GM18520 (cell line): ENCODE measurements around the gene NSDHL.

ENCODE experiments used
- ATAC-seq: cut with Tn5 transposase; IDR thresholded peaks from one replicate; pipeline ENCODE4 v1.9.1; 2021; ENCODE audit not compliant: unreplicated experiment

NSDHL gene

DNA sequence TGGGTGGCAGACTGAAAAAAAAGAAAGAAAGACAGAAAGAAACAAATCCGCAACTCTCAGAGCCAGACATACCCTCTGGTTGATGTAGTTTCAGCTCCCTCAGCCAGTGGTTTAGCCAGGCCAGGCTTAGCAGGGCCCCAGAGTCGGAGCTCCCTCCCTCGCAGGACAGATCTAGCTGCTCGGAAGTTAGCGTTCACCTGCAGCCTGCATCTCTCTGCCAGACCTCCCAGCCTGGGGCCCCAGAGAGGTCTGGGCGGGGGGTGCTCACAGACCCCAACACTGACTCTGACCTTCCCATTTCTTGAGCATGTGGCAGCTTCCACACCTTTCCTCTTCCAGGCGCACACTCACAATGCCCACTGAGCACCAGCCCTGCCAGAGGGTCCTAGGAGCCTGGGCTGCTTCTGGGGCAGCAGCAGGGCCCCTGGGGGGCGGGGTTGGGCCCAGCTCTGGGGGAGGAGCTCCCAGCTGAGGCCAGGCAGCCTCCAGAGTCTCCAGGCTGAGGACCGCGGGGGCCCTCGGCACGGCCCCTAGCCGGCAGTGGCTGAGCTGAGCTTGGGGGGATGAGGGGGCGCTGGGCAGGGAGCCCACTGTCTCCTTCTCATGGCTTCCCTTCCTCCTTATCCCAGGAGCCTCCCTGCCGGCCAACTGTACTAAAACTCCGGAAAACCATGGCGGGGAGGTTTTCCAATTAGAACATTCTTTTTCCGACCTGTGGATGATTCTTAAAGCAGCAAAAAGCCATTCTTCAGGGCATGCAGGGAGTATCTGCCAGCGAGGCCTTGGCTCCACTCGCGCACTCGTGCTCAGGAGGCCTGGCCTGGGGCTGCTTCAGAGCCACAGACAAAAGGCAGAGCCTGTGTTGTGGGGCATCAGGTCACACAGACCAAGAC lies 62.4 kb downstream of the NSDHL start:
- no peak for ATAC-seq

DNA sequence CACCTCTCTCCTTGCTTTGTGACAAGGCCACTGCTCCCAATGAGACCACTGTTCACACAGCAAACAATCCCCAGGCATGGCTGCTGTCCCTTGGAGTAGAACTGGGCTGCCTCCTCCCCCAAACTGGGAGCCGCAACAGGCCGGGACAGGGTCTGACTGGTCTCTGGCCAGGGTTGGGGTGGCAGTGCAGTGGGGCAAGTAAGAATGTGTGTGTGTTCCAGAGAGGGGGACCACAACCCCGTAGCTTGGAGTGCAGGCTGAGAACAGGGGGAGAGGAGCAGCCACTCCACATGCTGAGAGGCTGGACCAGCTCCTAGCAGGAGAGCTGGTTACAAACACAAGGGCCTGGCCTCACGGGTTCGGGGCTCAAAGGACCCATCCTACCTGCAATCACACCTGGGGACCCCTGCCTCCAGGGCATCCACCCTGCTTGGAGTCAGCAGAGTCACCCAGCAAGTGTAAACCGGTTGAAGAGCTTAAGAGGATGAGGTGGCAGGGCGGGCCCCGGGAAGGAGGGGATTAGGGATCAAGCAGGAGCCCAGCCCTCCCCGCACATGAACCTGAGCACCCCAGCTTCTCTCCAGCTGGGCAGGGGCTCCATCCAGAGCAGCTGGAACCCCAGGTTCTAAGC lies 63.2 kb downstream of the NSDHL start:
- ATAC-seq = no peak

DNA sequence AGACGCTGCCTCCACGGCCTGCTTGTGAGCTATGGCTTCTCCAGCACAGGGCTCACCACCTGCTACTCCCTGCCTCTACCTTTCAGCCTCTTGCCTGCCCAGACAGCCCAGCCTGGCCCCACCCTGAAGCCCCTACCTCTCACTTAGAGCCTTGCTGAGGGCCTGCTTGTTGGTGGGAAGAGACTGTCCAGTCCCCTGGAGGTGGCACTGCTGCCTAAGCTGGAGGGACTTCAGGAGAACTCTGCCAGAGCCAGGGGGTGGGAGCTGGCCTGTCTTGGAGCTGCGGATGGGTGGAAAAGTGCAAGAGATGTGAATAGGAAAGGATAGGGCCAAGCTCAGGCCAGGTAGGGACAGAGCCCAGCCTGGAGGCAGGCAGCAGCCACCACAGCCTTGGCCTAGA lies 64.3 kb downstream of the NSDHL start:
- no peak for ATAC-seq

DNA sequence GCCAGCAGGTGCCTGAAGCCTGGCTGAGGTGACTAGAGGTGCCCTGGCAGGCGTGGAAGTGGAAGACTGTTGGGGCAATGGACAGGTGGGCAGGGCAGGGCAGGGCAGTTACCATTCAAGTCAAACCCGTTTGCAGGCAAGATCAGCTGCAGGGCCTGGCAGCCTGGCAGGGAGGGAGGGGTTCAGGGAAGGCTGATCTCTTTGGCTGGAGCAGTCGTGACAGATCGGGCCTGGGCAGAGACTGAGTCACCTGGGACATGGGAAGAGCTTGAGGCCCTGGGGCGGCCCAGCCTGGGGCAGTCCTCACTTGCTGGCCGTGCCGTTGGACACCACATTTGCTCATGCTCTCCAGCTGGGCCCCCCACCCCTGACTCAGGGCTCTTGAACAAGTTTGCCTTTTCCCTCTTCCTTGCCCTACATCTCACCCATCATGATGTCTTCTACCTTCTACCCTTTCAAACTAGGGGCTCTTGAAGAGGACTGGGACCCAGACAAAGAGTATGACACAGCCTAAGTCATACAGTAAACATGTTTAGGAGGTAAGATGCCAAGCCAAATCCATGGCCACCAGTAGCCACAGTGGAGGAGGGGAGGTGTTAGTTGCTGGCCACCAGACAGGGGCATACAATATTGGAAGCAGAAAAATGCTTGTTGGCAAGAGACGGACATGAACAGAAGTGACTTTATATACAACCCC lies 65.0 kb downstream of the NSDHL start:
- ATAC-seq = no peak

DNA sequence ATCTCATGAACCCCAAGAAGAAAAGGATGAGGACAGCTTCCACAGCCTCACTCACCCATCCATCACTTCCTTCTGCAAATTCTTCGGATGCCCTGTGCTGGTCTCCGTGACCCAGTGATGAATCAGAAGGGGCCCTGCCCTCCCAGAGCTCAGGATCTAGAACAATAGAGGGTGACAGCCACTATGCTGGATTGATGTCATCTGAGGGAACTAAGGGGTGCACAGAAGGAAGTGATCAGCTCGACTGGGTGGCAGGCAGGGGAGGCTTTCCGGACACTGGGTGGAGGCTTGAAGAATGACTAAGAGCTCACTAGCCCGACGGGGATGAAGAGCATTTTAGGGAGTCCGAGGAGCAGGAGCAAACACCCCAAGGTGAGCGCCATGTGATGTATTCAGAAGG lies 65.6 kb downstream of the NSDHL start:
- no peak for ATAC-seq

DNA sequence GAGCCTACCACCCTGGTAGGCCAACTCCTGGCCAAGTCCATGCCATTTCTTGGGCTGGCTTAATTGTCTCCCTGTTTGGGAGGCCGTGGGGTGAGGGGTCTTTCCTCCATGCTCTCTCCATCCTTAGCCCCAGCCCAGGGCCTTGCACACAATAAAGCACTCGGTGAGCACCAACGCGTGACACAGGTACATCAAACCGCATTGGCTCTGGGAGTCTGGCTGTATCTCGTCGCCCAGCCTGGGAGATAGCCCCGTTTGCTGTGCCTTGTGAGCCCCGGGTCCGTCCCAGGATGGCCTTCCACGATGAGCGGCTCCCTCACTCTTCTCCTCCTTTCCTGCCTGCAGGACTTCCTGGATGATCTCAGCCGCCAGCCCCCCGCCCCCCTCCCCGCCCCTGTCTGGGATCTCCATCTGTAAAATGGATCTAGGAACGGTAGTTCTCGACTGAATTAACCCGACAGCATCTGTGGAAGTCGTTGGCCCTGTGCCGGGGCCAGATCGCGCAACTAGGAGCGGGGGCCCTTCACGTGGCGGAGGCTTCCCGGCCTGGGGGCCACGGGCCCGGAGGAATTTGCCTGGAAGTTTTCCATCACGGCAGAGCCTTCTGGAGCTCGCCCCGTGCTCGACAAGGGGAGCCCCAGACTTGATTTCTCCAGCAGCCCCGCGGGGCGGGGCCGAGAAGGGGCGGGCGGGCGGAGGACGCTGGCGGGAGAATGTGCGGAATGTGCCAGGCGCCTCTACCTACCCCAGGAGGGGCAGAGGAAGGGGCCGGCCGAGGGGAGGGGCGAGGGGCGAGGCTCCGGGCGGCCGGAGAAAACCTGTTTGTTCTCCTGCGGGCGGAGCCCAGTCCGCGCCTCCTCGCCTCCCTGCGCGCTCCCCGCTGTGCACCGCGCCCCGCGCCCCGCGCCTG lies 66.6 kb downstream of the NSDHL start, which contains the start of gene ZNF185:
TSS of gene ZNF185 (plus strand) at position 846 of the 910 bp plus-strand sequence. CDS start 16,423 bp downstream, outside the sequence.
- no peak for ATAC-seq

DNA sequence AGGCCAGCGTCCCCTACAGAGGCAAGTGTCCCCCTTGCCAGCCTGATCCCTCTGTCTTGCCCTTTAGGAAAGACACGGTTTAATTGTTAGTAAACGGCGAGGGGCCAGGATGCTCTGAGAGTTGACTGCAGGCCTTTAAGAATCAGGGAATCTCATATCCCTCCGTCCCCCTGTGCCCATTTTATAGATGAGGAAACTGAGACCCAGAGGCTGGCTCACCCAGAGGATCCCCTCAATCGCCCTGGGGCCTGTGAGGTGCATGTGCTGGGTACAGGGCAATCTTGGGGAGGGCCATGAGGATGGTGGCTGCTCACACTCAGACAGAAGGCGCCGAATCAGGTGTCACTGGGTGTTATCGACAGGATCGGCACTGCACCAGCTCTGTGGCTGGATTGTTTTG lies 67.6 kb downstream of the NSDHL start:
- no peak for ATAC-seq

DNA sequence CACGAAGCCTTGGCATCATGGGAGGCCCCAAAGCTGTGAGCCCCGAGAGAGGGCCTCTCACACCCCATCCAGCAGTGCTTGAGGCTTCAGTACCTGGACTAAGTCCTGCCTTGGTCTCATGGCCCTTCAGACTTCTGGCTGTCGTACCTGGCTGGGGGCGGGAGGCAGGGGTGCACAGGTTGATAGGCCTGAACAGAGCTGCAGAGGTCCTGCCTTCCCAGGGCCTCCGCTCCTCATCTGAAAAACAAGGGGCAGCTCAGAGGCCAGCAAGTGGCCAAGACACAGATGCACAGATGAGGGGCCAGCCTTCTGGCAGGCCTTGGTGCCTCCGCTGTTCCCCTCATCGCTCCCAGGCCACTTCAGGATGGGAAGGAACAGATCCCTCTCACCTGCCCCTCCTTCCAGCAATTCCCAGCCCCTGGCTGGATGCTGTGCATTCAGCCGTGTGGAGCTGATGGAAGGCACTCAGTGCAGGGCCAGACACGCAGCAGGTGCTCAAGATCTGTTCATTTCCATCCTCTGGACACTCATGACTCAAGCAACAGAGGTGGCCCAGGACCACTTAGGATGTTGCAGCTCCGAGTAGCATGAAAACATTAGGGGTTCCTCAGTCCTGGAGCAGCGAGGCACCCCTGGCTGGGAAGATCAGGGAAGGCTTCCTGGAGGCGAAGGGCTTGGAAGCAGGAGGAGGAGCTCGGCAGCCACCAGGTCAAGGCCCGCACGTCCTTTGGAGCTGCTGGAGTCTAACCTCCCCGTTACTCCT lies 68.4 kb downstream of the NSDHL start:
- ATAC-seq = no peak

DNA sequence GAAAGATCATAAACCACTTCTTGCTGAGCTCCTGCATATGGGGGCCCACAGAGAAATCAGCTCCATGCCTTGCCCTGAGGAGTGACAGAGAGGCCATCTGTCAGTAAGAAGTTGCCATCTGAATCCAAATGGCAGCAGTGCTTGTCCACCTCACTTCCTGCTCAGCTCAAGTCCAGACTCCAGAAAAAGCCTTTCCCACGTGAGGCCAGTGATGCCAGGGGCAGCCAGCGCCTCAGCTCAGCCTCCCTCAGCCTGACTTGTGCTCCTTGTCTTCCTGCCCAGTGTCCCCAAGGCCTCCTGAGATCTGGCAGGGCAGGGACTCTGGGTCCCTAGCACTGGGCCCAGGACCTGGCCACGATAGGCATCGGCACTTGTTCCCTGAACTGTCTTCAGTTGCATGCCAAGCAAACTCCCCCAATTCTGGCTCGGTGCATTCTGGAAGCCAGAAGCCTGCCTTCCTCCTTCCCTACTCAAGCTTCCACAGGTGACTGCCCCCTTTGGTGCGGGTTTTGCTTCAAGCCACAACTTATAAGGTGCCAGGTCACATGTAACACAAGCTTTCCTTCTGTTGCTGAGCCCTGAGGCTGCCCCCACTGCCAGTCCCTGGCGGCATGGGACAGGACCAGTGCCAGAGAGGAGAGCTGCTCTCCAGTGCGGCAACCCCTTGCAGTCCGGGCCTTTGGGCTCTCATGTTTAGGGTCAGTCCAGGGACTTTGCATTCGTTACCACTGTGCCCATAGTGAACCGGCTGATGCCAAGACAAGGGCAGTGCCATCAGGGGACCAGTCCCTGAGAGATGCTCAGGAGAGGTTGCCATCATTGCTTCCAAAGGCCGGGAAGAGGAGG lies 69.2 kb downstream of the NSDHL start:
- ATAC-seq = no peak

DNA sequence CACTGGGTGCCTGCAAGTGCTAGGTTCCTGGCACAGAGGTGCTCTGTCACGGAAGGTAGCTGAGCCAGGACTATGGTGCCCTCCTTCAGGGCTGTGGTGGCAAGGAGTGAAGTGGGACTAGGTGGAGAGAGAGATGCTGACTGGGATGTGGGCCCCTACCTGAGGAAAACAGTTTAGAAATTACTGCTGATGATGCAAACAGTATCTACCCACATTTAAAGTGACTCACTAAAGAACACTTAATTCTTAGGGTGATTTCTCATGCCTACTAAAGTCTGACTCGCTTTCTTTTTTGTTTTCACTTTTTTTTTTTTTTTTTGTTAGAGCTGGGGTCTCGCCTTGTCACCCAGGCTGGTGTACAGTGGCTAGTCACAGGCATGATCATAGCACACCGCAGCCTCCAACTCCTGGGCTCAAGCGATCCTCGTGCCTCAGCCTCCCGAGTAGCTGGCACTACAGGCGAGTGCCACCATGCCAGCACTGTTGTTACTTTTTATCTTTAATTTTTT lies 70.1 kb downstream of the NSDHL start:
- ATAC-seq = no peak

DNA sequence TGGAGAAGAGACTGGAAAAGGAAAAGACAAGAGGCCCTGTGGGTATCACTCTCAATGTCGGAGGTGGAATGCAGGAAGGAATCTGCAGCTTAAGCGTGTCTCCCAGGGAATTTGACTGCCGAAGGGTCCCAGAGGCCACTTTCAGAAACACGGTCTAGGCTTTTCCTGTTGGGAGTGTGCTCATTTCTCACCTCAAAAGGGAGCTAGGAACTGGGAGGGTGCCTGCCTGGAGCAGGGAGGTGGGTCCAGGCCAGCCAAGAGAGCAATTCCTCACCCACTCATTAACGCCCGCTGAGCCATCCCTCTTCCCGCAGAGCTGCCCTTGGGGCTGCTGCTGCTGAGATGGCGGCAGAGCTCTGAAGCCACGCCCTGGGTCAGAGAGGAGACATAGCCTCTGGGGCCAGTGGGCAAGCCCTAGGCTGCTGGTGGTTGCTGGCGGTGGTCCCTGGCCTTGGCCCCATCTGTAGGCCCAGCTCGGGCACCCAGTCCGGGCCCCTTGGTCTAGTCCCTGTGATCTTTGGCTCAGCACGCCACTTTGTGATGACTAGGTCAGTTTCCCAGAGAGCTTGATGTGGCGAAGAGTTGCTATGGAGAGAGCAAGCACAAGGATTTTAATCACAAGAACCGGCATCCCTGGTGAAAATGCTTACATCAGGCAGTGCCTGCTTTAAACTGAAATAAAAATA lies 71.1 kb downstream of the NSDHL start:
- ATAC-seq = no peak

DNA sequence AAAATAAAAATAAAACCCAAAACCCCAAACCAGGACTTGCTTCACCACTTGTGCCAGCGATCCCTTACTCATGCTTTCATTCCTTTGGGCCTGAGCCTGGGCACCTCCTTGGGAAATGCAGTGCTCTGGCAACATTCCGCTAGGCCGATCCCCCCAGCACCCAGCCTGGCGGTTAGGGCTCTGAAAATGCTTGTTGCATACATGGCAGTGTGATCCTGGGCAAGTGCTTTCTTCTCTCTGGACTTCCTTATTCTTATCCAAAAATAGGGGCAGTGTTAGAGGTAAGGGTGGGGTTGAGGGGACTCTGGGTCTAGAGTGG lies 71.6 kb downstream of the NSDHL start:
- no peak for ATAC-seq

DNA sequence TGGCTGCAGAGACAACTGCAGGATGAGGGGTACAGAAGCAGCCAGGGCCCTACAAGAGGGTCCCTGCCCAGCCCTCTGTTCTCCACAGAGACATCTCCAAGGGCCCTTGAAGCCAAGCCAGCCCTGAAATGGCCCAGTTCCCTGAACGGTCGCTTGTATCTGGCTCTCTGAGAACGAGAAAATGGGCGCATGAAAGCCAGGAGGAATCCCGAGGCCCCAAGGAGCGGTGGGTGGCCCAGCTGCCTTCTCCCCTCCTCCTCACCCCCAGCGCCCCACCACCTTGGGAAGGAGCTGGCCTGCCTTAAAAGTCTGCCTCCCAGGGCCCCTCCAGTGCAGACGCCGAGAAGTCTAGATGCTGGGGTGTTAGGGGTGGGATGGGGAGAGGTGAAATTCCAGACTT lies 72.7 kb downstream of the NSDHL start:
- ATAC-seq = no peak

DNA sequence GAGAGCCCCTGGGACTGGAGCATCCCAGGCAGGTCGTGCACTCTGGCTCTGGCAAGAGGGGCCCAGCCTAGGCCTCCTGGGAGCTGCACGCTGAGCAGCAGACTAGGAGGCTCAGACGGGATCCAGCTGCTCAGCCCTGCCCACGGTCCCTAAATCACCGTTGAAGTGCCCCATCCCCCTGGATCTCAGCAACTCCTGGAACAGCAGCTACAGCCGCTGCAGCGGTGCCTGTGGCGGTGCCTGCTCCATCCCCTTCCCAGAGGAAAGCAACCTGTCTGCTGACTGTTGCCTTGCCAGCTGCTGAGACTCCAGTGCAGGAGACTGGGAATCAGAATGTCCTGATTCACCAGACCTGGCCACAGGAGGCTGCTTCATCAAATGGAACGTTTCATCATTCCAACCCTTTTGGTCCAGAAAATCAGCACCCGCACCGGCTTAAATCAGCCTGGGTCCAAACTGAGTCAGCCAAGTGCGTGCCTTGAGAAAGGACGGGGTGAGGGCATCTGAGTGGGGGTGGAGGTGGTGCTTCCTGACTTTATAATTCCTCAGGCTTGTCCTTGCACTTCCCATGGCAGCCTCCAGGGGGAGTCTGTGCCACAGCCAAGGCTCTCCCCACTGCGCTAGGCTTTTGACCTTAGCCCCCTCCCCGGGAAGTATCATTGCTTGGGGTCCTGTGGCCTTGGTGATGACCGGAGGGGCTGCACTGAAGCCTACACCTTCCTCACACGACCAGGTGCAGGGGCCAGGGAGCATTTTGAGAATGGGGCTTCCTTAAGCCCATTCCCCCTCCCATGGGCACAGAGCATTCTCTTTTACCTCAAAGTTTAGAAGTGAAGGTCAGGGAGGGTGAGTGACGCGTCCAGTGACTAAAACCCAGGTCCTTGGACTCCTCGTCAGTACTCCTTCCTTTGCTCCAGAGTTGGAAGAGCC lies 73.6 kb downstream of the NSDHL start:
- no peak for ATAC-seq

DNA sequence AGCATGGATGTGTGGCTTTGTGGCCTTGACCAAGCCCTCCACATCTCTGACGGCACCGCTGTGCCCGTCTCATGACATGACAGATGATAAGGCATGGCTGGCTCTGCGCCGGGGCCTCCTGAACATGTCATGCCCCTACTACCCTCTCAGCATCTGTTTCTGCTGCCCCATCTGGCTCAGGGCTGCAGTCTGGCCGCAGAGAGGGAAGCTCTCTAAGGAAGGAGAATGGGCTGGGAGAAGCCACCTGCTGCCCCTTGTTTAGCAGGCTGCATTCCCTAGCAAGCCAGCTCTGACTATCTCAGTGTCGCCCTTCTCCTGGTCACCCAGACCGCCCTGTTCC lies 74.2 kb downstream of the NSDHL start:
- no peak for ATAC-seq

DNA sequence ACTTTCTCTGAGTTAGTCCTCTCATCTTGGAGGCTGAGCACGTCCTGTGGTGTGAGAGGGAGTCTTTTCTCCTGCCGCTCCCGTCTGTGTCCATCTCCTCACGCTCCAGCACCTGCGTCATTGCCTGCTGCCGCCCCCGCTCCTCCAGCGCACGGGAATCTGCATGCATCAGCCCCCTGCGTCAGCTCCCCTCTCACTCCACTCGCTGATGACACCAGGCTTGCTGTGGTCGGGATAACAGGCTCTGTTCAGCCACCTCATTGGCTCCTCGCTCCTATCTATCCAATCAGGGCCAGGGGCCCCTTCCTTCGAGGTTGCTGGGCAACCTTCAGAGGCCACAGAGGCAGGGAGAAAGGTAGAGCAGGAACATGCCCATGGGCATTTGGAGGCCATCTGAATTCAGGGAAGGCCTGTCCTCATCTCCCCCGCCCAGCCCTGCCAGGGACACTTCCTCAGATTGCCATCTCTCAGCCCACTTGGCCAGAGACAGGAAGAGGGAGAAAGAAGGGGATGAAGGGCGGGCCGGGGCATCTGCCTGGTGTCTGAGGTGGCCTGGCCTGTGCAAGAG lies 76.3 kb downstream of the NSDHL start:
- ATAC-seq = no peak

DNA sequence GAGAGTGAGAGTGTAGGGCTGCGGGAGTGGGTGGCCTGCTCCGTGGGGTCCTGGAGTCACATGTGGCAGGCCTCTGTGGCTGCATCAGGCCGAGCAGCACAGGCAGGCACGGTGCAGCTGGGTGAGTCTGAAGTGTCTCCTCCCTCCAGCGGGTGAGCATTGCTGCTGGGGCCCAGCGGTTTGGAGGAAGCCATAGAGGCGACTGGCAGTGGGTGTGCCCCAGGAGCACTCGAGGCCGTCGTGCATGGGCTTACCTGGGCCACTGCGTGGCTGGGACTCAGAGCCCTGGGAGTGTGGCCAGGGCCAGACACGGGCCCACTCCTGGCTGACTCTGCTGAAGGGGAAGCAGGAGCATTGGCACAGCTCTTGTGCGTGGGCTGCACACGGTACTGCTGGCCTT lies 77.6 kb downstream of the NSDHL start:
- no peak for ATAC-seq
